NCI-H2029 (cell line): Measurements from ENCODE around the gene MAP1S.
A peak's percentile ranks its signal among the peaks of the same experiment; 100 is the strongest.
"Not testable (repeated sequence)": the region's sequence is repeated elsewhere in the genome, so short reads cannot be mapped to it uniquely, and the experiment has no call there.

ENCODE experiments used
- DNase-seq: peaks from one replicate; lab custom pipeline; 2025; lab: John Stamatoyannopoulos, UW

MAP1S gene

DNA sequence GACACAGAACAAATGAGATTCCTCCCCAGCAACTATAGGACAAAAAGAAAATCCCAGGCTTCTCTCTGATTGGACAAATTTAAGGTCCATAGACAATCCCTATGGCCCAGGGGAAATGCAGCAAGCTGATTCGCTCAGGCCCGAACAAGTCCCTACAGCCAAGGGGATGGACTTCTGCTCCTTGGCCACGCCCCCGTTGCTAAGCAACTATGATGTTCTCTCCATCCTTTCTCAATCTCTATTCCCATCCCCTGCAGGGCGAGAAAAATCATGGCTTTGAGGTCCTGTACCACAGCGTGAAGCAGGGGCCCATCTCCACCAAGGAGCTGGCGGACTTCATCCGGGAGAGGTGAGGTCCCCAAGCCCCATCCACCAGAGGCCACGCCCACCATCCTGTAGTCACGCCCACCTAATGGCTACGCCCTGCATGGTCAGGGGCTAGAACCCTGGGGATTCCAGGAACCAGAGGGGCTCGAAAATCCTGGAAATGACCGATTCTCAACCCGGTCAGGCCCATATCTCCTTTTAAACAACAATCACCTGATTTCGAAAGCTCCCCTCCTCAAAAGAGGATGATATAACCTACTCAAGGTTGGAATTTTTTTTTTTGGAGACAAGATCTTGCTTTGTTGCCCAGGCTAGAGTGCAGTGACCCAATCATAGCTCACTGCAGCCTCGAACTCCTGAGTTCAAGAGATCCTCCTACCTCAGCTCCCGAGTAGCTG lies 43.4 kb downstream of the MAP1S start:
- DNase-seq: peak; percentile 42

DNA sequence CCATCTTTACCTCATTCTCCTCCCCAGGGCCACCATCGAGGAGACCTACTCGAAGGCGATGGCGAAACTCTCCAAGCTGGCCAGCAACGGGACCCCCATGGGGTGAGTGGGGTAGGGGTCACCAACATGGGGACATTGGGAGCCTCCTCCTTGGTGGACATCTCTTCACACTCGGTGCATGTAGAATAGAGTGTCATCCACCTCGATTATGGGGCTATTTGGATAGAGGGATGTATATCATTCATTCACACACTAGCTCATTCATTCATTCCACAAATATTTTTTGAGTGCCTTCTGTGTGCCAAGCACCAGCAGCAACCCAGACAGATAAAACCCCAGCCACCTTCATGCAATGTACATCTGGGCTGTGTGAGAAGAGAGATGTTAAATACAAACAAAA lies 45.1 kb downstream of the MAP1S start:
- DNase-seq: no peak

DNA sequence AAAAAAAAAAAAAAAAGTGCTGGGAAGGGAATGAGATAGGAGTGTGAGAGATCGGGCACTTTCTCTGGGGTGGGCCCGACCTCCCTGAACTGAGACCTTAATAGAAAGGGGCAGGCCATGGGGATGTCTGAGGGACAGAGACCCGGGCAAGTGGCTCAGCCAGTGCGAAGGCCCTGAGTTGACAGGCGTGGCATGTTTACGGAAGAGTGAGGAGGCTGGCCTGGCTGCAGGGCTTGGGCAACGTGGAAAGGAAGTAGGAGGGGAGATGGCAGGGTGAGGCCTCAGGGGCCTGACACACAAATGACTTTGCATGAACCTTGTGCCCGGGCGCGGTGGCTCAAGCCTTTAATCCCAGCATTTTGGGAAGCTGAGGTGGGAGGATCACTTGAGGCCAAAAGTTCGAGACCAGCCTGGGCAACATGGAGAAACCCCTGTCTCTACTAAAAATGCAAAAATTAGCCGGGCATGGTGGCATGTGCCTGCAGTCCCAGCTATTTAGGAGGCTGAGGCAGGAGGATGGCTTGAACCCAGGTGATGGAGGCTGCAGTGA lies 45.9 kb downstream of the MAP1S start:
- DNase-seq: no peak

DNA sequence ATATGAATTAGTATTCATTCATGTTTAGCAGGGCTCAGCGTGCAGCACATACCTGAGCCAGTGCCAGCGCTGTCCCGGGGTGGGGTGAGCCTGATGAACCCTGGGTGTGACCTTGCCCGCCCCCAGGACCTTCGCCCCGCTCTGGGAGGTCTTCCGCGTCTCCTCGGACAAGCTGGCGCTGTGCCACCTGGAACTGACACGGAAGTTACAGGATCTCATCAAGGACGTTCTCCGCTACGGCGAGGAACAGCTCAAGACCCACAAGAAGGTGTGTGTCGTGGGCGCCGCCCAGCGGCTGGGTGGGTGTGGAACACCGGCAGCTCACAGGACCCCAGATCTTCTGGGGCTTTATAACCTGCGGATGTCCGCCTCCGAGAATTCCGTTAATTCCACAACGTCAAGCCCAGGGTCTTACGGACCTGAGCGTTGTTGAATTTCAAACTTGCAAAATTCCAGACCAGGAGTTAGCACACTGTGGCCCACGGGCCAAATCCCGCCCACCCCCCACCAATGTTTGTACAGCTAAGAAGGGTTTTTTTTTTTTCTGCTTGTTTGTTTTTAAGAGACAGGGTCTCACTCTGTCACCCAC lies 47.4 kb downstream of the MAP1S start:
- DNase-seq: peak; percentile 88

DNA sequence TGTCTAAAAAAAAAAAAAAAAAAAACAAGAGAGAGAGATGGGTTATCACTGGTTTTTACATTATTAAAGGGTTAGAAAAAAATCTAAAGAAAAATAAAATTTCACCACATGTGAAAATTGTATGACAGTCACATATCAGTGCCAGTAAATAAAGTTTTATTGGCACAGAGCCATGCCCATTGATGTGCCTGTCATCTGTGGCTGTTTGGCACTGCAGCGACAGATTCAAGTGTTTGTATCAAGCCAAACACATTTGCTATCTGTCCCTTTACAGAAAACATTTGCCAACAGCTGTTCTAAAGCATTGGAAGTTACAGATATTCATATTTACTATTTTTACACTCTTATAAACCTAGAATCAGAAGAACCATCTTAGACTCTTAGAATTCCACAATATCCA lies 48.3 kb downstream of the MAP1S start:
- DNase-seq: no peak

DNA sequence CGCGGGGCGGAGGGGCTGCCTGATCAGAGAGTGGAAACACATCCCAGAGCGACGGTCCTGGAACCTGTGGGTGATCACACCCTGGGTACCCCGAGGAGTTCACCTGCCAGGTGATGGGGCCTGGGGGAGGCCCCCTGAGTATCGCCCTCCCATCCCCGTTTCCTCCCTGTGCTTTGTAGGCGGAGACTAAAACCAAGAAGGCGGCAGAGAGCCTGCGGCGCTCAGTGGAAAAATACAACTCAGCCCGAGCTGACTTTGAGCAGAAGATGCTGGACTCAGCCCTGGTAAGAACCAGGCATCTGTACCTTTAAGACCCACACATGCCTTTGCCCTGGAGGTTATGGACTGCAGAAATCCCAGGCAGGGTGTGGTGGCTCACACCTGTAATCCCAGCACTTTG lies 51.3 kb downstream of the MAP1S start:
- no peak for DNase-seq

DNA sequence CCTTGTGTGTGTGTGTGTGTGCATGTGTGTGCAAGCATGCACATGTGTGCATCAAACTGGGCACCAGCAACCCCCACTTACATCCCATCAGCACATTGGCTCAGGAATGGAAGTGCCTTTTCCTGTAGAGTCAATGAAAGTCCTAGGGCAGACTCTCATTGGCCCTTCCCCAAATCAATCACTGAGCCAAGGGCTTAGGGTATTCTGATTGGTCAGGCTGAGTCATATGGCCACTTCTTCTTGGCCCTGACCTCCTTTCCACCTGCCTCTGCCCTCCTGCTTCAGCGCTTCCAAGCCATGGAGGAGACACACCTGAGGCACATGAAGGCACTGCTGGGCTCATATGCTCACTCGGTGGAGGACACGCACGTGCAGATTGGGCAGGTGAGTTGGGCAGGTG lies 52.9 kb downstream of the MAP1S start:
- no peak for DNase-seq

DNA sequence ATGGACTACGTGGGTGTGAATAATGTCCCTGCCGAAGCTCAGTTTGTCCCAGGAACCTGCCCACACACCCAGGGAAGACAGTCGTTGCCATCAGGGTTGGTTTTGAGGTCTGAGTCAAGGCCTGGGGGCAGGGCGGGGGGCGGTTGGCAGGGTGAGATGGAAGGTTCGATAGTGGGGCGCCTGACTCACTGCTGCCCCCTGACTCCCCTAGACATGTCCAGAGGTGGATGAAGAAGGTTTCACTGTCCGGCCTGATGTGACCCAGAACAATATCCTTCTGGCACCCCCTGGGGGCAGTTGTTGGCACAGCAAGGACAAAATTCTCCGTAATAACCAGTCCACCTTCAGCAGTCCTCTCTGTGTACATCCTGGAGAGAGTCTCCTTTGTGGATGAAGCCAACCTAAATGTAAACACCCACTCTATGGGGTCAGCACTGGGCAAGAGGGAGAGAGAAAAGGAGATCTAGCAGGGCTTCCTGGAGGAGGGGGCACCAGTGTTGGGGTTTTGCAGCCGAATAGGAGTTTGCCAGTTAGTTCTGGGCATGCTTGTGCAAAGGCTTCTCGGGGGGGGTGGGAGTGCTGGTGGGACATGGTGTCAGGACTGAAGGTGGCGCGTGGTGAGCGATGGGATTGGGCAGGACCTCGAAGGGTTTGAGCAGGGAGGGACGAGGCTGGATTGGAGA lies 56.1 kb downstream of the MAP1S start:
- DNase-seq: no peak

DNA sequence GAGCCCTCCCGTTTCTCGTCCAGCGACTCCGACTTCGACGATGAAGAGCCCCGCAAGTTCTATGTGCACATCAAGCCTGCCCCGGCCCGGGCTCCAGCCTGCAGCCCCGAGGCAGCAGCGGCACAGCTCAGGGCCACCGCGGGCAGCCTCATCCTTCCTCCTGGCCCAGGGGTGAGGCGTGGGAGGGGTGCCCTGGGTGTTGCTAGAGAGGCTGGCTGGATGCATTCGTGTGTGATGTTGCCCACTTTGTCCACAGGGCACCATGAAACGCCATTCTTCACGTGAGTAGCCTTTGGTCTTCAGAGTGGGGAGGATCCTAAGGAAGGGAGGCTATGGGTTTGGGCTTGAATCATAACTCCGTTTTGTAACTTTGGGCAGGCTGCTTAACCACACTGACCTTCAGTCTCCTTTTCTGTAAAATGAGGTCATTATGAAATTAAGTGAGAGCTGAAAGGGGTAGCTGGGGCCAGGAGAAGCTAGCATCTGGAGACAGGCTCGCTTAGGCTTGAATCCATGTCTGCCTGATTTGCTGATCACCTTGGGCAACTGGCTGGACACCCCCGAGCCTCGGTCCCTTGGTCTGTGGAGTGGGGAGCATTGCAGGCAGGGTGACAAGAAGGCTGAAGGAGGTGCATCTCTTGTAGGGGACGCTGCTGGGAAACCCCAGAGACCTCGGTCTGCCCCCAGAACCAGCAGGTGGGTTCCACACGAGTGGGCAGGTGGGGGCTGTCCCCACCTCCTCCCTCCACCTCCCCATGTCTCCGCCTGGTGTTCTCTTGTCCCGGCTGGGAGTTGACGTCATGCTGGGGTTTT lies 56.9 kb downstream of the MAP1S start:
- DNase-seq: no peak

DNA sequence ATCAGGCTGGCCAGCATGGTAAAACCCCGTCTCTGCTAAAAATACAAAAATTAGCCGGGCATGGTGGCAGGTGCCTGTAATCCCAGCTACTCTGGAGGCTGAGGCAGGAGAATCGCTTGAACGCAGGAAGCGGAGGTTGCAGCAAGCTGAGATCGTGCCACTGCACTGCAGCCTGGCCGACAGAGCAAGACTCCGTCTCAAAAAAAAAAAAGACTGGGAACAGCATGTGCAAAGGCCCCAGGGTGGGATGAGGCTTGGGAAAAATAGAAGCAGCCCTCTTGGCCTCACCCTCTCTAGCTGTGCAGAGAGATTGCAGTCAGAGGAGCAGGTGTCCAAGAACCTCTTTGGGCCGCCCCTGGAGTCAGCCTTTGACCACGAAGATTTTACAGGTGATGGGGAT lies 58.6 kb downstream of the MAP1S start:
- DNase-seq: not testable (repeated sequence)

DNA sequence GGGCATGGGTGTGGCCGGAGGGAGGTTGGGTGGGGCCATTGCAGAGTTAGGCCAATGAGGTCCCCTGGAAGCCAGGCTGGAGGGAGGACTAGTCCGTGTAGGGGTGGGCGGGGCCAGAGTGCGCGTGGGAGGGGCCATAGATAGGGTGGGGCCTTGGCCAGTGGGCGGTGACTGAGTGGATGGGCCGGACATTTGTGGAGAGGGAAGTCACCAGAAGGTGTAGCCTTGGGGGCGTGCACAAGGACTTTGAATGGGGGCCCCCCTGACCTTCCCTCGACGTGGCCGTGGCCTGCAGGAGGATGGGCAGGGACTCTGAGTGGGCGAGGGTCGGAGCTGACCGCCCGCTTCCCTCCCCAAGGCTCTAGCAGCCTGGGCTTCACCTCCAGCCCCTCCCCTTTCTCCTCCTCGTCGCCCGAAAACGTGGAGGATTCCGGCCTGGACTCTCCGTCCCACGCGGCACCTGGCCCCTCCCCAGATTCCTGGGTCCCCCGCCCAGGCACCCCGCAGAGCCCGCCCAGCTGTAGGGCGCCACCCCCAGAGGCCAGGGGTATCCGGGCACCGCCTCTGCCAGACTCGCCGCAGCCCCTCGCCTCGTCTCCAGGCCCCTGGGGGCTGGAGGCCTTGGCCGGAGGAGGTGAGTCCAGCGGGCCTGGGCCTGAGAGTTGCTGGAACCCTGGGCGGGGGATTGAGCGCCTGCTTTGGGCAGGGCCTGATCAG lies 59.1 kb downstream of the MAP1S start:
- peak; percentile 60 for DNase-seq

DNA sequence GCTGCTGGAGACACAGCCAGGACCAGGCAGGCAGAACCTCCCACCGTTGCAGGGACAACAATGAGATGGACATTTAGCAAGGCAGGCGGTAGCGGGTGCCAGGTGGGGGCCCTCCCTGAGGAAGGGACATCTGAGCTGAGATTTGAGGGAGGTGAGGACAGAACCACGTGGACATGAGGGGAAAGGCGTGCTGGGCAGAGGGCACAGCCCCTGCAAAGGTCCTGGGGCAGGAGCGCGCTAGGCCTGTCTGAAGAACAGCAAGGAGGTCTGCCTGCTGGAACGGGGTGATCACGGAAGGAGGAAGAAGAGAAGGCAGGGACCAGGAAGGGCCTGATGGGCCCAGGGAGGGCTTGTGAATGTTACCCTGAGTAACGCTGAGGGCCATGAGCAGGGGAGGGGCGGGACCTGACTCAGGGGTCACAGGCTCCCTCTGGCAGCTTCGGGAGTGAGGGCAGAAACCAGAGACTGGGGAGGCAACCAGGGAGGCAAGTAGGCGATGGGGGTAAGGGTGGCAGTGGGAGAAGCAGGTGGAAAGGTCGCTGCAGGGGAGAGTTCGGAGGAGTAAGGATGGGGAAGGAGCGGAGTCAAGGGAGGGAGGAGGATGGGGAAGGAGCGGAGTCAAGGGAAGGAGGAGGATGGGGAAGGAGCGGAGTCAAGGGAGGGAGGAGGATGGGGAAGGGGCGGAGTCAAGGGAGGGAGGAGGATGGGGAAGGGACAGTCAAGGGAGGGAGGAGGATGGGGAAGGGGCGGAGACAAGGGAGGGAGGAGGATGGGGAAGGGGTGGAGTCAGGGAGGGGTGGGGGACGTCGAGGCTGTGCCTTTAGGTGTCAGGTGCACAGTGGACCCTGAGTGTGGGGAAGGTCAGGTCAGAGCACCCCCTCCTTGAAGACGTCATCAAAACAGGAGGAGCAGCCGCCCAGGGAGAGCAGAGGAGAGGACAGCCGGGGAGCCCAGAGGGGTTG lies 60.0 kb downstream of the MAP1S start:
- no peak for DNase-seq

DNA sequence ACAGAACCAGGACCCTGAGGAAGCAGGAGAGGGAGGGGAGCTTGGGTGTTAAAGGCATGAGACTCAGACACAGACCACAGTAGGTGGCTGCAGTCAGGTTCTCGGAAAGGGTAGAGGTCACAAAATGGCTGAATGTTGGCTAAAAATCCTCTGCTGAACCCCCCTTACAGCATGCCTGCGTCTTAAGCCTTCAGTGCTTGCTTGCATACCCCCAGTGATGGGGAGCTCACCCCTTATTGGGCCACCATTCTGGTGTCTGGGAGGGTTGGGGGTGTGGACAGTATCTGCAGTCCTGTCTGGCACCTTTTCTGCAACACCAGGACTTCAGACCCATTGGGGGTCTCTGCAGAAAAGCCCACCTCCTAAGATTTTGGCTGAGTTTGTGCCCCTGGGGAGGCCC lies 61.5 kb downstream of the MAP1S start:
- no peak for DNase-seq

DNA sequence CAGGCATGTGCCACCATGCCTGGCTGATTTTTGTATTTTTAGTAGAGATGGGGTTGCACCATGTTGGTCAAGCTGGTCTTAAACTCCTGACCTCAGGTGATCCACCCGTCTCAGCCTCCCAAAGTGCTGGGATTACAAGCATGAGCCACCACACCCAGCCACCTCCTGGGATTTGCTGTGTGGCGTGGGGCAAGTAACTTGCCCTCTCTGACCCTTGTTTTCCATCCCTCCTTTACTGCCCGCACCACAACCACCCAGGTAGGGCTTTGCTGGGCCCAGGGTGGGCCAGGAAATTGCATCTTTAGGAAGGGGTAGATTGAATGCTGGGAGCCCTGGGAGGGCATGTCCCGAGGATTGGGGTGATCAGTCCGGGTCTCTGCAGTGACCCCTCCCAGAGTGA lies 64.4 kb downstream of the MAP1S start:
- DNase-seq: not testable (repeated sequence)
